Fibroblast of the aortic adventitia (primary cell): Measurements from ENCODE around the gene RP2. TPM values are rescaled to one million over a fixed set of nuclear protein-coding genes. Genes with fewer than 3 reads are reported as not detected.

ENCODE experiments used
- DNase-seq: peaks from one replicate; pipeline ENCODE4 v3.0.0-alpha.2; 2010; ENCODE audit warnings: low read depth
- H3K4me3 ChIP-seq: 2 replicates; pipeline ENCODE4 v1.5.1; 2011; ENCODE audit warnings: low read depth, mild to moderate bottlenecking, control low read depth, low read length, moderate library complexity
- total RNA-seq: library from RNA; depleted of rRNA; stranded (reverse); fragments of >200 nt; gene quantifications from 2 replicates; pipeline ENCODE4 v1.2.3, GENCODE V29; 2012; ENCODE audit warnings: low replicate concordance
- TF ChIP-seq, protein P1 (sequence below): IDR thresholded peaks from 2 replicates; pipeline ENCODE4 v1.5.1; 2011; ENCODE audit warnings: mild to moderate bottlenecking, low read length, control low read depth, inconsistent platforms; ENCODE audit not compliant: insufficient read depth

Gene RP2
- total RNA-seq, 1 donor, result 23.3 TPM

DNA sequence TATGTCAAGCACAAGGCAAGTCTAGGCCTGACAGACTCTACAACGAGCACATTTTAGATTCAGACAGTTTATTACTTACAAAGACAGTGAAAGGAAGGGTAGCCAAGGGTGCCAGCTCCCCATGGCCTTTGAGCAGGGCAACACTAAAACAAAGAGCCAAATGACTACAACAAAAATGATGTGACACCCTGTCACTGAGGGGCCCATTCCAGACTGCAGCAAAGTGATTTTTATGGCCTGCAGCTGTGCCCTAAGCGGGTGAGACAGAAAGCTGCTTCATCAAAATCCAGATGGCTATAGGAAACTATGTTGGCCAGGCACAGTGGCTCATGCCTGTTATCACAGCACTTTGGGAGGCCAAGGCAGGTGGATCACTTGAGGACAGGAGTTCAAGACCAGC lies 13.4 kb upstream of the RP2 start:
- TF ChIP-seq, protein P1, sequence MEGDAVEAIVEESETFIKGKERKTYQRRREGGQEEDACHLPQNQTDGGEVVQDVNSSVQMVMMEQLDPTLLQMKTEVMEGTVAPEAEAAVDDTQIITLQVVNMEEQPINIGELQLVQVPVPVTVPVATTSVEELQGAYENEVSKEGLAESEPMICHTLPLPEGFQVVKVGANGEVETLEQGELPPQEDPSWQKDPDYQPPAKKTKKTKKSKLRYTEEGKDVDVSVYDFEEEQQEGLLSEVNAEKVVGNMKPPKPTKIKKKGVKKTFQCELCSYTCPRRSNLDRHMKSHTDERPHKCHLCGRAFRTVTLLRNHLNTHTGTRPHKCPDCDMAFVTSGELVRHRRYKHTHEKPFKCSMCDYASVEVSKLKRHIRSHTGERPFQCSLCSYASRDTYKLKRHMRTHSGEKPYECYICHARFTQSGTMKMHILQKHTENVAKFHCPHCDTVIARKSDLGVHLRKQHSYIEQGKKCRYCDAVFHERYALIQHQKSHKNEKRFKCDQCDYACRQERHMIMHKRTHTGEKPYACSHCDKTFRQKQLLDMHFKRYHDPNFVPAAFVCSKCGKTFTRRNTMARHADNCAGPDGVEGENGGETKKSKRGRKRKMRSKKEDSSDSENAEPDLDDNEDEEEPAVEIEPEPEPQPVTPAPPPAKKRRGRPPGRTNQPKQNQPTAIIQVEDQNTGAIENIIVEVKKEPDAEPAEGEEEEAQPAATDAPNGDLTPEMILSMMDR, result no peak
- DNase-seq, result no peak
- H3K4me3 ChIP-seq, result no peak overlapping the region

DNA sequence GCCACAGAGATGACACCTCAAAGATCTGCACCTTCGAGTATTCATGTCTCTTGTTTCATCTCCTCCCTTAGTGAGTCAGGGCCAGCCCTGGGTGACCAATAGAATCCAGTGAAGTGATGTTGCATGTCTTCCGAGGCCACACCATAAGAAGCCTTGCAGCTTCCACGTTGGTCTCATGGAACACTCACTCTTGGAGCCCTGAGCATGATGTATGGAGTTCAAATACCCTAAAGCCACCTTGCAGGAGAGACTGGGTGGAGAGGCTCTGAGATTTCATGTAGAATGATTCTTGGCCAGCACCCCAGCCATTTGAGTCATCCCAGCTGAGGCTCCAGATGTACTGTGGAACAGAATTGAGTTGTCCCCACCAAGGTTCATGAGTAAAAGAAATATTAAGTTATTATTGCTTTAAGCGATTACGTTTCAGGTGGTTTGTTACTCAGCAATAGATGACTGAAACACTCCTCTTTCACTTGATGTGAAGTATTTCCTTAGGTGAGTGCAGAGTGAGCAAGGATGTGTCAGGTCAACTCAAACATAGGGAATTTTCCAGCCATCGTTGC lies 5.0 kb upstream of the RP2 start:
- TF ChIP-seq, protein P1, result no peak
- peak; percentile 59 for DNase-seq
- no peak overlapping the region for H3K4me3 ChIP-seq

DNA sequence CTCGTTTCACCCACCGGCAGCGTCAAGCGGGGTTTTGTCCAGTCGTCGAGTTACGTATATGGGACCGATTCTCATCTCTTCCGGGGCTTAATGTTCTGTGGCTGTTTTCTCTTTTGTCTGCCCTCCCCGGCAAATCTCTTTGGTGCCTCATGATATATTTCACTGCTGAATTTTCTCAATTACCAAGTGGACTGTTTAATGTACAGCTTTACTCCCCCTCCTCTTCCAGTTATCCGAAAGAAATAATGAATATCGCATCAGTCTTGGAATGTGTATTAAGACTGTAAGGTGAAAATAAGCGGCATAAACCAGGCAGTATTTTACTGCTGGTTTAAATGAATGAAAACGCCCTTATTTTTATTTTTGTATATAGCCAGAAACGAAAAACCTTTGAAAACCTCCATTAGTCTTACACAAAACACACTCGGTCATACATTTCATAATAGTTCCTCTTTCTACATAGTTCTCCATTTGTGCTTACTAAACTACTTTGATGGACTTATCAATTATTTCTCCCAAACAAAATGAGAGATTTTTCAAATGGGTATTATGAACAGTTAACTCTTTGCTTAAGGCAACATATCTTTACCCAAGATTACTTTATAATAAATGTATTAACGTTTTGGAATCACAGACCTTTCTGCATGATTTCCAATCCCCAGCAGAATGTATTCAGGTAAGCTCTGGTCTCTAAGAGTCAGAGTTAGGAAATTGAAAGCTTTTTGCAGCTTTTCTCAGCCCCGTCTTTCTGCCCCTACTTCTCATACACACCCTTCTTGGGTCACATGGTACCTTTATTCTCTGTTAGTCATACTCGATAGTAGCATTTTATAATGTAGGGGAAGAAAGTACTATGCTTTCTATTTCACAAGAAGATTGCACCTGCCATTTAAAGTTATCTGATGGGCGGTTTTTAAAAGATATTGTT lies 979 bp downstream of the RP2 start:
- H3K4me3 ChIP-seq, result peak overlapping the region; percentile 73
- DNase-seq, result peak; percentile 44
- TF ChIP-seq, protein P1, result no peak

DNA sequence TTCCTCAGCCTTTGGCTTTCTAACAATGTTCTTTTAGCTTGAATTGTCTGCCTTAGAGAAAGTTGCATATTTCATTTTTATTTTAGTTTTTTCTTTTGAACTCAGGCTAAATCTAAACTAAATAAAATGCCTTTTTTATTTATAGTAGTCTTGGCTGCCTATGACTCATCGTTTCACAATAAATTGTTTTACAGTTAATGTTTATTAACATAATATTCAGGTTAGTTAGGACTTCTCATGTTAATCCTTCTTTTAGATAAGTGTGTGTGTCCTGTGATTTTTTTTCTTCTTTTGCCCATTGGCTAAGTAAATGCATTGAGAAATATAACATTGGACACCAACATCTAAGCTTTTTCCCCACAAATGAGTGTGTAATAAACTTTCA lies 1.6 kb downstream of the RP2 start:
- DNase-seq, result peak; percentile 9
- H3K4me3 ChIP-seq, result peak overlapping the region; percentile 73
- TF ChIP-seq, protein P1, result no peak

DNA sequence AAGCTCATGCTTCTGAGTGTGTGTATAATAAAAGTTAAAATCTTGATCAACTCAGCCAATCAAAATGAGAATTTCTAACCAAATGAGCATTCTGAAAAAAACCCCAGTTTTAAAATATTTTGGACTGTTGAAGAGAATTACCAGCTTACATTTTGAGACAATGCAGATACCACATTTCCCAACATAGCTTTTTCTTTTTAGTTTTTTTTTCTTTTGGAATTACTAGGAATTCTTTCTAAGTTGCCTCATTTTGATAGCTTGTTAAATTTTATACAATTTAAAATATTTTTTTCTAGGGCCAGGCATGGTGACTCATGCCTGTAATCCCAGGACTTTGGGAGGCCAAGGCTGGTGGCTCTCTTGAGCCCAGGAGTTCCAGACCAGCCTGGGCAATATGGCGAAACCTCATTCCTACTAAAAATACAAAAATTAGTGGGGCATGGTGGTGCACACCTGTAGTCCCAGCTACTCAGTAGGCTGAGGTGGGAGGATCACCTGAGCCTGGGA lies 2.2 kb downstream of the RP2 start:
- TF ChIP-seq, protein P1, result no peak
- DNase-seq, result peak; percentile 58
- no peak overlapping the region for H3K4me3 ChIP-seq

DNA sequence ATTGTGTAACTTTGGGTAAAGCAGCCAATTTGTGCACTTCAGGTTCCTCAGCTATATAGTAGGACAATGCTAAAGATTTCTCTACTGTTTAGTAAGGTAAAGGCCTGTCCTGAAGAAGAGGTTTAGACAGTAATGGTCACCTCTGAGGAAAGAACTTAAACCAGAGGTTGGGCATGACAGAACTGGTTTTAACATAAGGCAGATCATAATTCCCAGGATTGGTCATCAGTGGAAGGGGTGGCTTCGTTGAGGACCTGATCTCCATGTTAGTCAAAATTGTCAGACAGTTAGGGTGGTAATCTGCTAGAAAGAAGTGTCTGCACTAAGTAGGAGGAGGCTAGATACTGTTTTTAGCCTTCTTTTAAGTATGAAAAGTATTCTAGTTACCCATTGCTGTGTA lies 4.1 kb downstream of the RP2 start:
- TF ChIP-seq, protein P1, result no peak
- DNase-seq, result no peak
- no peak overlapping the region for H3K4me3 ChIP-seq
